ENCODE results near the gene OR4K13. TPM values are rescaled to one million over a fixed set of nuclear protein-coding genes. Genes with fewer than 3 reads are reported as not detected.

The OR4K13 gene
- not detected for total RNA-seq

- no peak for DNase-seq
These were observed at the start of gene OR4K13 for GRCh38 chr14:20035938-20036337. Gene OR4K13 (minus strand): TSS chr14:20036038. CDS start chr14:20034758, 1,280 bp downstream.

- DNase-seq, result no peak
These were observed 23.9 kb upstream of the OR4K13 start, which contains the start of gene OR4L1 for GRCh38 chr14:20059745-20060144. Gene OR4L1 (plus strand): TSS chr14:20060045. CDS start chr14:20060045, 0 bp downstream.

- DNase-seq, result no peak
These were observed 12.4 kb upstream of the OR4K13 start for GRCh38 chr14:20048202-20048601.

GRCh38 chr14:20044243-20044642 lies 8.4 kb upstream of the OR4K13 start:
- DNase-seq, result no peak

GRCh38 chr14:20035449-20035848 lies 389 bp downstream of the OR4K13 start:
- DNase-seq, result no peak

GRCh38 chr14:20031058-20031457 lies 4.8 kb downstream of the OR4K13 start:
- DNase-seq, result no peak

- DNase-seq, result no peak
These were observed 16.5 kb downstream of the OR4K13 start, which contains the start of gene OR4K14 for GRCh38 chr14:20019257-20019865. Gene OR4K14 (minus strand): TSS chr14:20019307. CDS start chr14:20015193, 4,114 bp downstream.

- DNase-seq, result no peak
These were observed 27.7 kb downstream of the OR4K13 start for GRCh38 chr14:20008156-20008555.

GRCh38 chr14:20002319-20002718 lies 33.5 kb downstream of the OR4K13 start:
- no peak for DNase-seq

- no peak for DNase-seq
These were observed 34.0 kb downstream of the OR4K13 start, which contains the start of gene OR4Q2 for GRCh38 chr14:20001863-20002262. Gene OR4Q2 (plus strand): TSS chr14:20002163.

GRCh38 chr14:19993438-19993837 lies 42.4 kb downstream of the OR4K13 start:
- DNase-seq, result no peak

Other genes starting within 250 kb of the OR4K13 start
- gene OR4N2, start 232.3 kb downstream of the OR4K13 start, total RNA-seq, result not detected
- gene OR4K2, start 160.9 kb downstream of the OR4K13 start, total RNA-seq, result not detected
- not detected for gene OR4K5, start 115.4 kb downstream of the OR4K13 start, total RNA-seq
- gene OR4K1, start 105.1 kb downstream of the OR4K13 start, total RNA-seq, result not detected
- gene OR4K15, start 60.4 kb downstream of the OR4K13 start, total RNA-seq, result not detected
- gene OR4Q2, start 33.9 kb downstream of the OR4K13 start, total RNA-seq, result not detected
- not detected for gene OR4K14, start 16.7 kb downstream of the OR4K13 start, total RNA-seq
- gene OR4L1, start 24.0 kb upstream of the OR4K13 start, total RNA-seq, result not detected
- not detected for gene OR4K17, start 74.7 kb upstream of the OR4K13 start, total RNA-seq
- gene OR4N5, start 102.8 kb upstream of the OR4K13 start, total RNA-seq, result not detected
- gene OR11G2, start 154.9 kb upstream of the OR4K13 start, total RNA-seq, result not detected
- not detected for gene OR11H6, start 187.7 kb upstream of the OR4K13 start, total RNA-seq
- gene OR11H7, start 192.9 kb upstream of the OR4K13 start, total RNA-seq, result not detected
- gene OR11H4, start 203.2 kb upstream of the OR4K13 start, total RNA-seq, result not detected

All from skin of body (tissue), 2 donors.